T-cell (primary cell): Measurements from ENCODE around the gene SYK. TPM values are rescaled to one million over a fixed set of nuclear protein-coding genes. Genes with fewer than 3 reads are reported as not detected.
"Not testable (repeated sequence)": the region's sequence is repeated elsewhere in the genome, so short reads cannot be mapped to it uniquely, and the experiment has no call there.

ENCODE experiments used
- ATAC-seq, 4 experiments: fragments of 200-7000 bp in 3 of 4; fragments of 150-1000 bp in 1 of 4; cut with Tn5 transposase; replicated peaks in 1 of 4; 1 replicate in 3 of 4; 2 replicates in 1 of 4; pipeline ENCODE4 v1.10.0; 2021; ENCODE audit warnings: moderate library complexity in 3 of 4, mild to moderate bottlenecking in 2 of 4, moderate number of reproducible peaks in 1 of 4
- CTCF ChIA-PET, 2 donors: fragments of 300-600 bp; sonication (Branson Sonifier 250); formaldehyde crosslinking; loops; one replicate each; lab custom pipeline; 2022; ENCODE audit warnings: antibody characterized with exemption in 2 of 2; lab: Charles Lee
- POLR2A ChIA-PET, 2 donors: fragments of 300-600 bp; sonication (Branson Sonifier 250); formaldehyde crosslinking; loops; one replicate each; lab custom pipeline; 2022; ENCODE audit warnings: antibody characterized with exemption in 2 of 2; lab: Charles Lee
- DNase-seq, 35 experiments: peaks; one replicate each; pipeline versions ENCODE4 v3.0.0 to v3.0.0-alpha.2; 2013 to 2023
- H3K27ac ChIP-seq: one replicate; pipeline ENCODE4 v1.5.1; 2013; ENCODE audit warnings: low read length
- H3K27me3 ChIP-seq, 2 experiments: replicated peaks in 1 of 2; 1 replicate in 1 of 2; 2 replicates in 1 of 2; pipeline versions ENCODE4 v1.6.1 to v1.7.0; 2013; ENCODE audit warnings: low read length in 1 of 2, mixed read lengths in 1 of 2; ENCODE audit not compliant: control insufficient read depth in 2 of 2, insufficient read depth in 2 of 2; ENCODE audit errors: extremely low read depth in 1 of 2
- H3K36me3 ChIP-seq, 2 donors: 1 replicate in 1 of 2; 2 replicates in 1 of 2; pipeline versions ENCODE4 v1.6.1 to v1.7.0; 2013; ENCODE audit warnings: low read length in 1 of 2; ENCODE audit not compliant: control insufficient read depth in 2 of 2, insufficient read depth in 1 of 2; ENCODE audit errors: extremely low read depth in 1 of 2
- H3K4me1 ChIP-seq, 2 experiments: 1 replicate in 1 of 2; 2 replicates in 1 of 2; pipeline versions ENCODE4 v1.6.1 to v1.7.0; 2013; ENCODE audit warnings: low read length in 2 of 2, mixed read lengths in 1 of 2; ENCODE audit not compliant: insufficient read depth in 2 of 2, control insufficient read depth in 1 of 2; ENCODE audit errors: extremely low read depth in 1 of 2
- H3K4me3 ChIP-seq, 2 donors: 1 replicate in 1 of 2; 2 replicates in 1 of 2; pipeline versions ENCODE4 v1.5.1 to v1.7.0; 2013; ENCODE audit warnings: mild to moderate bottlenecking in 2 of 2, low read length in 1 of 2, moderate library complexity in 1 of 2; ENCODE audit not compliant: control insufficient read depth in 1 of 2; ENCODE audit errors: extremely low read depth in 1 of 2
- H3K9me3 ChIP-seq: 2 replicates; pipeline ENCODE4 v1.7.0; 2013
- H3K27ac Mint-ChIP-seq, 2 donors: one replicate each; pipeline ENCODE4 v1.8.0; 2020 to 2021; ENCODE audit warnings: mild to moderate bottlenecking in 2 of 2, mixed read lengths in 2 of 2
- H3K27me3 Mint-ChIP-seq, 2 donors: one replicate each; pipeline ENCODE4 v1.8.0; 2021 to 2022; ENCODE audit warnings: mixed read lengths in 2 of 2
- H3K36me3 Mint-ChIP-seq: one replicate; pipeline ENCODE4 v1.8.0; 2021; ENCODE audit warnings: mixed read lengths
- H3K4me1 Mint-ChIP-seq, 3 donors: one replicate each; pipeline ENCODE4 v1.8.0; 2020 to 2022; ENCODE audit warnings: mixed read lengths in 3 of 3, mild to moderate bottlenecking in 1 of 3
- H3K4me3 Mint-ChIP-seq, 3 donors: one replicate each; pipeline ENCODE4 v1.8.0; 2020 to 2022; ENCODE audit warnings: mild to moderate bottlenecking in 3 of 3, mixed read lengths in 3 of 3, moderate library complexity in 3 of 3
- H3K9me3 Mint-ChIP-seq, 3 donors: one replicate each; pipeline ENCODE4 v1.8.0; 2020 to 2022; ENCODE audit warnings: mixed read lengths in 3 of 3
- WGBS: methylation state at CpG from one replicate; pipeline ENCODE4 v1.1.5; 2013; ENCODE audit warnings: missing lambda C conversion rate; ENCODE audit not compliant: insufficient coverage; 5-methylcytosine and 5-hydroxymethylcytosine counted together
- total RNA-seq, 35 experiments: library from RNA in 6 of 35; stranded (reverse) in 6 of 35; fragments of 120-200 nt in 1 of 35; gene quantifications; one replicate each; pipeline versions ENCODE4 v1.2.1 to v1.2.4 and lab custom pipeline; 2013 to 2026

SYK gene
- total RNA-seq, 5 donors from 2014 or later (not counting 1 experiment from before 2014, with no cell fraction given) = 1.0 to 10.7 (median 3.9) TPM

GRCh38 chr9:90789408-90789807, 12.2 kb upstream of the SYK start:
- H3K27me3 ChIP-seq = peaks cover 0 to 9% of the 10 kb centered on the region in 2 experiments
- no peaks in the 10 kb centered on the region for H3K36me3 ChIP-seq
- no peak overlapping the region for H3K27ac Mint-ChIP-seq
- H3K9me3 ChIP-seq = no peaks in the 10 kb centered on the region
- H3K4me1 Mint-ChIP-seq = no peaks in the 10 kb centered on the region
- H3K4me1 ChIP-seq = no peaks in the 10 kb centered on the region
- POLR2A ChIA-PET = no interaction called here
- H3K27me3 Mint-ChIP-seq = peaks cover 26% of the 10 kb centered on the region in 2 donors
- H3K36me3 Mint-ChIP-seq = no peaks in the 10 kb centered on the region
- DNase-seq = no peak
- ATAC-seq = no peak
- no peak overlapping the region for H3K27ac ChIP-seq
- CTCF ChIA-PET = interaction anchor here in 1 of 2 donors (0.5 kb wide), 1 partner anchor 113 kb away, joined by 3 read pairs; no protein-coding TSS in a partner anchor
- 77% methylated on average over 2 of the region's 4 CpGs for WGBS
- H3K4me3 Mint-ChIP-seq = no peak overlapping the region
- H3K9me3 Mint-ChIP-seq = peaks cover 0 to 3% (median 0%) of the 10 kb centered on the region in 3 donors
- no peak overlapping the region for H3K4me3 ChIP-seq

DNA sequence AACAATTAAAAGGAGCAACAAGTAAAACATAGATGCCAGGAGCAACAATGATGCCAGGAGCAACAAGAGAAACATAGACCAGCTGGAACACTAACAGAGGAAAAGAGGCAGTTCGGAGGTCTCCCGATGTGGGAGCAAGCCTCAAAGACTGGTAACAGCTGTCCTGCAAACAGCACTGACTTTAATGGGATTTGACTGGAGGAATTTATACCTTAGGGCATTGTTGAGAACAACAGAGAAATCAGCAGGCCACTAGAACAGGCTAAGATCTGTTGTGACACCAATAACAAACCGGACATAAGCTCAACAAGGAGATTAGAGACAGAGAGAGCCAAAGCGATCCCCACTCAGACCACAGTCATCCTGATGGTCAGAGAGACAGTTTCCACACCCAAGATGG, 11.8 kb upstream of the SYK start:
- Histone ChIP-seq H3K27ac (no peak overlapping the region), H3K4me1 (no peaks in the 10 kb centered on the region), H3K36me3 (no peaks in the 10 kb centered on the region), H3K27me3 (peaks cover 0 to 9% of the 10 kb centered on the region in 2 experiments), H3K4me3 (no peak overlapping the region), H3K9me3 (no peaks in the 10 kb centered on the region)
- peaks cover 0 to 3% (median 0%) of the 10 kb centered on the region in 3 donors for H3K9me3 Mint-ChIP-seq
- ChIA-PET POLR2A (no interaction called here), CTCF (interaction anchor here in 1 of 2 donors (0.5 kb wide), 1 partner anchor 113 kb away, joined by 3 read pairs; no protein-coding TSS in a partner anchor)
- H3K27me3 Mint-ChIP-seq = peaks cover 26% of the 10 kb centered on the region in 2 donors
- ATAC-seq = no peak
- WGBS = 100% methylated on average over 4 of the region's 4 CpGs
- no peak overlapping the region for H3K4me3 Mint-ChIP-seq
- H3K27ac Mint-ChIP-seq = no peak overlapping the region
- no peaks in the 10 kb centered on the region for H3K4me1 Mint-ChIP-seq
- H3K36me3 Mint-ChIP-seq = no peaks in the 10 kb centered on the region
- DNase-seq = no peak

DNA sequence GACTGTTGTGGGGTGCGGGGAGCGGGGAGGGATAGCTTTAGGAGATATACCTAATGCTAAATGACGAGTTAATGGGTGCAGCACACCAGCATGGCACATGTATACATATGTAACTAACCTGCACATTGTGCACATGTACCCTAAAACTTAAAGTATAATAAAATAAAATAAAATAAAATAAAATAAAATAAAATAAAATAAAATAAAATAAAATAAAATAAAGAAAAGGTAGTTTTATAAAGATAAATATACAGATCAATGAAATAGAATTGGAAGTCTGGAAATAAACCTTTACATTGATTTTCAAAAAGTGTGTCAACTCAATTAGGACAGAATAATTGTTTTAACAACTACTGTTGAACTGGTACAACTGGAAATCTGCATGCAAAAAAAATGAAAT, 8.6 kb upstream of the SYK start:
- H3K9me3 Mint-ChIP-seq, H3K27ac ChIP-seq, ATAC-seq, H3K4me1 Mint-ChIP-seq, H3K4me3 Mint-ChIP-seq, POLR2A ChIA-PET, H3K27me3 ChIP-seq, CTCF ChIA-PET, H3K36me3 ChIP-seq, H3K9me3 ChIP-seq, H3K4me1 ChIP-seq, H3K36me3 Mint-ChIP-seq, DNase-seq, H3K27ac Mint-ChIP-seq, H3K4me3 ChIP-seq: not testable (repeated sequence)
- peaks cover 22 to 34% of the 10 kb centered on the region in 2 donors for H3K27me3 Mint-ChIP-seq
- no CpG with 5 or more reads among the region's 3 CpGs for WGBS

DNA sequence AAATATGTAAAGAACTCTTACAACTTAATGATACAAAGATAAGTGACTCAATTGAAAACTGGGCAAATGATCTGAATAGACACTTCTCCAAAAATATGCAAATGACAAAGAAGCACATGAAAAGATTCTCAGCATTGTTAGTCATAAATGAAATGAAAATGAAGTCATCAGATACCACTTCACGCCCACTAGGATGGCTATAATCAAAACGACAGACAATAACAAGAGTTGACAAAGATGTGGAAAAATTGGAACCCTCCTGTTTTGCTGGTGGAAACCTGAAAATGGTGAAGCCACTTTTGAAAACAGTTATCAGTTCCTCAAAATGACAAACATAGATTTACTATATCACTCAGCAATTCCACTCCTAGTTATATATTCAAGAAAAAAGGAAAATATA, 7.9 kb upstream of the SYK start:
- no peaks in the 10 kb centered on the region for H3K36me3 Mint-ChIP-seq
- H3K4me3 Mint-ChIP-seq = no peak overlapping the region
- Histone ChIP-seq H3K27me3 (peaks cover 0 to 5% of the 10 kb centered on the region in 2 experiments), H3K36me3 (no peaks in the 10 kb centered on the region), H3K27ac (no peak overlapping the region), H3K9me3 (no peaks in the 10 kb centered on the region), H3K4me3 (no peak overlapping the region), H3K4me1 (no peaks in the 10 kb centered on the region)
- peaks cover 0 to 3% (median 0%) of the 10 kb centered on the region in 3 donors for H3K9me3 Mint-ChIP-seq
- ATAC-seq (no peak), DNase-seq (no peak)
- H3K27me3 Mint-ChIP-seq = peaks cover 25 to 33% of the 10 kb centered on the region in 2 donors
- H3K27ac Mint-ChIP-seq = no peak overlapping the region
- ChIA-PET CTCF (no interaction called here), POLR2A (no interaction called here)
- H3K4me1 Mint-ChIP-seq = no peaks in the 10 kb centered on the region
- WGBS = 51% methylated on average over 2 of the region's 2 CpGs

- Mint-ChIP-seq H3K36me3 (no peaks in the 10 kb centered on the region), H3K4me3 (no peak overlapping the region), H3K27me3 (peaks cover 31 to 34% of the 10 kb centered on the region in 2 donors), H3K4me1 (no peaks in the 10 kb centered on the region), H3K27ac (no peak overlapping the region), H3K9me3 (peaks cover 0 to 3% (median 0%) of the 10 kb centered on the region in 3 donors)
- POLR2A ChIA-PET = no interaction called here
- Histone ChIP-seq H3K9me3 (no peaks in the 10 kb centered on the region), H3K27ac (no peak overlapping the region), H3K4me3 (no peak overlapping the region), H3K4me1 (no peaks in the 10 kb centered on the region), H3K36me3 (no peaks in the 10 kb centered on the region), H3K27me3 (no peaks in the 10 kb centered on the region)
- 71% methylated on average over 1 of the region's 3 CpGs for WGBS
- CTCF ChIA-PET = no interaction called here
- no peak for ATAC-seq
- no peak for DNase-seq
Observed at GRCh38 chr9:90795084-90795483, 6.5 kb upstream of the SYK start.

DNA sequence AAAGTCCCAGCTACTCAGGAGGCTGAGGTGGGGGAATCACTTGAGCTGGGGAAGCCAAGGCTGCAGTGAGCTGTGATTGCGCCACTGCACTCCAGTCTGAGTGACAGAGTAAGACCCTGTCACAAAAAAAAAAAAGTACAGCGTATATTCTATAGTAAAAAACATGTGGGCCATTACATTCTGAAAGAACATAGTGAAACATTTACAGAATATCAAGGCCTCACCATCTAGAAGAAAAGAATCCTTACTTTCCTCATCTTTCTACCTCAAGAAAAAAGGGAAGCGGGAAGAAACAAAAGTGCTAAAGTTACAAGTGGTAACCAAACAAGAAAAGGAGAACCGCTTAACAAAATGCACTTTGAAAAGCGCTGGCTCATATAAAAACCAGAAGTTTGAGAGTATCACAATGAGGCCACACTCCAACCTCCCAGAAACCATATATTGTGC, 5.7 kb upstream of the SYK start:
- ChIA-PET CTCF (no interaction called here), POLR2A (no interaction called here)
- H3K9me3 ChIP-seq = no peaks in the 10 kb centered on the region
- ATAC-seq (no peak), DNase-seq (no peak)
- no peaks in the 10 kb centered on the region for H3K4me1 ChIP-seq
- no peaks in the 10 kb centered on the region for H3K36me3 ChIP-seq
- Mint-ChIP-seq H3K36me3 (no peaks in the 10 kb centered on the region), H3K27me3 (peaks cover 37% of the 10 kb centered on the region in 2 donors), H3K4me1 (no peaks in the 10 kb centered on the region), H3K27ac (no peak overlapping the region), H3K9me3 (peaks cover 0 to 3% (median 0%) of the 10 kb centered on the region in 3 donors), H3K4me3 (no peak overlapping the region)
- no peaks in the 10 kb centered on the region for H3K27me3 ChIP-seq
- no peak overlapping the region for H3K4me3 ChIP-seq
- WGBS = no CpG with 5 or more reads among the region's 5 CpGs
- H3K27ac ChIP-seq = no peak overlapping the region
